ENCODE measurements around the gene TMEM175. TPM values are rescaled to one million over a fixed set of nuclear protein-coding genes. Genes with fewer than 3 reads are reported as not detected.
A peak's percentile ranks its signal among the peaks of the same experiment; 100 is the strongest.

TMEM175 gene
- total and polyA plus RNA-seq, 12 donors: 15.6 to 49.6 (median 19.0) TPM

DNA sequence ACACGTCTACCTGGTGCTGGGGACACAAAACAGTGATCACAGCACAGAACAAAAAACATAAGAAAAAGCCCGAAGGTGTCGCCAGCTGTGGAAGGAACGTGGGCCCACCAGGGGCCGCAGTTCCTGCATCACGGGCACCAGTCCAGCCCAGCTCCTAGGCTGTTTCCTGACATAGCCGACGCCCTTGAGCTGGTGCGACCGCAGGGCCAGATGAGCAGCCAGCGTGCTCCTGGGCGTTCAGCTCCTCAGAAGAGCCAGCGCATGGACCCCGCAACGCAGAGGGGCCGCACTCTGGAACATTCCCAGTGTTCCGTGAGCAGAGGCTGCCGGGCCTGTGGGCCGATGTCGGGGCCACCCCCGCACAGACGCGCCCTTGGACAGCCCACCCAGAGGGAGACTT lies 44.2 kb upstream of the TMEM175 start:
- Histone ChIP-seq H3K4me3 (no peak overlapping the region), H3K4me1 (no peaks in the 10 kb centered on the region), H3K9me3 (no peaks in the 10 kb centered on the region), H3K36me3 (peaks cover 0 to 99% (median 49%) of the 10 kb centered on the region in 9 donors), H3K27ac (no peak overlapping the region), H3K27me3 (no peaks in the 10 kb centered on the region)
- no peak for DNase-seq
- TF ChIP-seq, protein P1, sequence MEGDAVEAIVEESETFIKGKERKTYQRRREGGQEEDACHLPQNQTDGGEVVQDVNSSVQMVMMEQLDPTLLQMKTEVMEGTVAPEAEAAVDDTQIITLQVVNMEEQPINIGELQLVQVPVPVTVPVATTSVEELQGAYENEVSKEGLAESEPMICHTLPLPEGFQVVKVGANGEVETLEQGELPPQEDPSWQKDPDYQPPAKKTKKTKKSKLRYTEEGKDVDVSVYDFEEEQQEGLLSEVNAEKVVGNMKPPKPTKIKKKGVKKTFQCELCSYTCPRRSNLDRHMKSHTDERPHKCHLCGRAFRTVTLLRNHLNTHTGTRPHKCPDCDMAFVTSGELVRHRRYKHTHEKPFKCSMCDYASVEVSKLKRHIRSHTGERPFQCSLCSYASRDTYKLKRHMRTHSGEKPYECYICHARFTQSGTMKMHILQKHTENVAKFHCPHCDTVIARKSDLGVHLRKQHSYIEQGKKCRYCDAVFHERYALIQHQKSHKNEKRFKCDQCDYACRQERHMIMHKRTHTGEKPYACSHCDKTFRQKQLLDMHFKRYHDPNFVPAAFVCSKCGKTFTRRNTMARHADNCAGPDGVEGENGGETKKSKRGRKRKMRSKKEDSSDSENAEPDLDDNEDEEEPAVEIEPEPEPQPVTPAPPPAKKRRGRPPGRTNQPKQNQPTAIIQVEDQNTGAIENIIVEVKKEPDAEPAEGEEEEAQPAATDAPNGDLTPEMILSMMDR (IDR thresholded peaks at IDR 0.05): no peak
- ATAC-seq: no peak
- intact Hi-C loops (cut with DNase I): no loop called here
- WGBS, 2 donors: 90 to 93% methylated on average over 23 of the region's 23 CpGs

DNA sequence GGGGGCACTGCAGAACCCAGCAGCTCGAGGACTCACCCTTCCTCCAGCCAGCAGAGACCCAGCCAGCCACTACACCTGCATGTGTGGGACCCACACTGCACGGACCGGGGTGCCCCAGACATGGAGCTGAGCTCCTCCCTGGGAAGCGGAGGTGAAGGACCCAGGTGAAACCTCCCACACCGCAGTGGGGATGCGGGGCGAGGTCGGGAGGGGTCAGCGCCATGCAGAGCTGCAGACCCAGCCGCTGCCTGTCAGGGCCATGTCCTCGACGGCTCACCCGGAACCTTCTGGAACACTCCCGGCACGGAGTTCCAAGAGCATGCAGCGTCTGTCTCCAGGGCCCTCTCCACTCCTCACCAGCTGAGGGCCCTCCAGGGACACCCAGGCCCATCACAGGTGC lies 42.7 kb upstream of the TMEM175 start:
- H3K36me3 ChIP-seq: peaks cover 0 to 98% (median 35%) of the 10 kb centered on the region in 9 donors
- H3K4me1 ChIP-seq: no peaks in the 10 kb centered on the region
- H3K9me3 ChIP-seq: no peaks in the 10 kb centered on the region
- H3K27ac ChIP-seq: no peak overlapping the region
- no peak overlapping the region for H3K4me3 ChIP-seq
- intact Hi-C loops (cut with DNase I): no loop called here
- no peaks in the 10 kb centered on the region for H3K27me3 ChIP-seq
- ATAC-seq (no peak), DNase-seq (no peak)
- TF ChIP-seq, protein P1 (IDR thresholded peaks at IDR 0.05): no peak
- WGBS, 2 donors: 96 to 97% methylated on average over 16 of the region's 16 CpGs

DNA sequence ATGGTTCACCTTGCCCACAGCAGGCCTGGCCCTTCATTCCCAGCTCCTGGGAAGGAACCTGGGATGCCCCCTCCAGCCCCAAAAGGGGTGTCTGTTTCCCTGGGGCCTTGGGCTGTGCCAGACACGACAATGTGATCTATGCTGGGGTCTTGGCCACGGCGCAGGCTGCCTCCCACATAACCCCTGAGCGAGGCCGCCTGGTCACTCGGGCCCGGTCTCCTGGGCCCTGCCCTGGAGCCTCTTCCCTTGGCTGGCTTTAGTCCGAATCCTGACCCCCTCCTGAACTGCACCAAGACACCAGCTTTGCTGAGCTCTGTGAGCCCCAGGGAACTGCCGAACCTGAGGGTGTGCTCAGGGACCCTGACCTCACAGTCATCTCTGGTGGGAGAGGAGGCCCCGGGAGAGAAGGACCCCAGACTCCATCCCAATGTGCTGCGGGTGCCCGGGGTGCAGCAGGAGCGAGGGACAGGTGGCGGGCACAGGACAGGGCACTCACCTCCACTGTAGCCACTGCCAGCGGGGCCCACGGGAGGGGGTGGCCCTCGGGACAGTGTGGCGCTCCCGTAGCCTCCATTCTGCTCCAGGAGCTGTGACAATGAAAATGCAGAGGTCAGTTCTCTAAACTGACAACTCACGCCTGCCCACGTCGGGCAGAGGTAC lies 42.1 kb upstream of the TMEM175 start:
- Histone ChIP-seq H3K27ac (no peak overlapping the region), H3K36me3 (peaks cover 0 to 98% (median 34%) of the 10 kb centered on the region in 9 donors), H3K27me3 (no peaks in the 10 kb centered on the region), H3K4me1 (no peaks in the 10 kb centered on the region), H3K9me3 (no peaks in the 10 kb centered on the region), H3K4me3 (no peak overlapping the region)
- ATAC-seq (no peak), DNase-seq (no peak)
- 94 to 95% methylated on average over 22 of the region's 22 CpGs for WGBS, 2 donors
- TF ChIP-seq, protein P1 (IDR thresholded peaks at IDR 0.05): no peak
- intact Hi-C loops (cut with DNase I): loop anchor here in 1 of 10 donors (10.0 kb wide), 1 partner anchor 145 kb away; no protein-coding TSS in a partner anchor

DNA sequence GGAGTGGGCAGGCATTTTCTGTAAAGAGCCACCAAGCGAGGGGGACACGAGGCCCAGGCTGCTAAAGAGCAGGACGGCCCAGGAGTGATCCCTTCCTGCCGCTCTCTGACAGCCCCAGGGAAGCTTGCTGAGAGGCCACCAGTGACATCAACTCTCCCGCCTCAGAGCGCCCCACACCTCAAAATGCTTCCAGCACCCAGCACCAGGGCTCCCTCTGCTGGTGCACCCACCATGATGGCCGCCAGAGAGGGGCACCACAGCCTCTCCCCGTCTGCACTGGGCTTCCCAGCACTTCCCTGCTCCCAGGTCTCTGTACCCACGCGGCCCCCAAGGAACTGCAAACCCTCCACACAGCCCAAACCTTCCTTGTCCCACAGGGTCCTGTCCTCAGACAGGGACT lies 40.5 kb upstream of the TMEM175 start:
- no peaks in the 10 kb centered on the region for H3K9me3 ChIP-seq
- H3K36me3 ChIP-seq: peaks cover 0 to 98% (median 38%) of the 10 kb centered on the region in 9 donors
- TF ChIP-seq, protein P1 (IDR thresholded peaks at IDR 0.05): peak in 3 of 9 donors; percentile 18 to 29 (median 28)
- intact Hi-C loops (cut with DNase I): loop anchor here in 1 of 10 donors (10.0 kb wide), 1 partner anchor 147 kb away; no protein-coding TSS in a partner anchor
- DNase-seq: no peak
- H3K27ac ChIP-seq: no peak overlapping the region
- 88 to 90% methylated on average over 10 of the region's 10 CpGs for WGBS, 2 donors
- no peak for ATAC-seq
- no peak overlapping the region for H3K4me3 ChIP-seq
- H3K27me3 ChIP-seq: no peaks in the 10 kb centered on the region
- no peaks in the 10 kb centered on the region for H3K4me1 ChIP-seq
